NCI-H748 (cell line): ENCODE measurements around the gene DUSP7.
"Not testable (repeated sequence)": the region's sequence is repeated elsewhere in the genome, so short reads cannot be mapped to it uniquely, and the experiment has no call there.

Experiments
- DNase-seq: peaks from one replicate; lab custom pipeline; 2025; ENCODE audit not compliant: unreplicated experiment; lab: John Stamatoyannopoulos, UW

DUSP7 gene

GRCh38 chr3:52049503-52049902 lies 6.9 kb downstream of the DUSP7 start:
- DNase-seq, result no peak

GRCh38 chr3:52047295-52047960 lies 8.9 kb downstream of the DUSP7 start:
- DNase-seq, result no peak

GRCh38 chr3:52046902-52047239 lies 9.5 kb downstream of the DUSP7 start:
- no peak for DNase-seq

- no peak for DNase-seq
Measured at GRCh38 chr3:52046186-52046901, 10.0 kb downstream of the DUSP7 start.

- no peak for DNase-seq
Measured at GRCh38 chr3:52044869-52045619, 11.3 kb downstream of the DUSP7 start.

- no peak for DNase-seq
Measured at GRCh38 chr3:52043750-52044149, 12.6 kb downstream of the DUSP7 start.

- not testable (repeated sequence) for DNase-seq
Measured at GRCh38 chr3:52043039-52043438, 13.3 kb downstream of the DUSP7 start.

GRCh38 chr3:52041118-52041731 lies 15.1 kb downstream of the DUSP7 start:
- no peak for DNase-seq

- no peak for DNase-seq
Measured at GRCh38 chr3:52040600-52040999, 15.8 kb downstream of the DUSP7 start.

- DNase-seq, result peak; percentile 18
Measured at GRCh38 chr3:52039846-52040245, 16.5 kb downstream of the DUSP7 start.

- no peak for DNase-seq
Measured at GRCh38 chr3:52039426-52039825, 16.9 kb downstream of the DUSP7 start.

GRCh38 chr3:52038227-52038626 lies 18.1 kb downstream of the DUSP7 start:
- DNase-seq, result no peak

- DNase-seq, result no peak
Measured at GRCh38 chr3:52037291-52037690, 19.1 kb downstream of the DUSP7 start.

- DNase-seq, result no peak
Measured at GRCh38 chr3:52036829-52037228, 19.5 kb downstream of the DUSP7 start.

GRCh38 chr3:52036222-52036694 lies 20.1 kb downstream of the DUSP7 start:
- DNase-seq, result no peak

- no peak for DNase-seq
Measured at GRCh38 chr3:52034651-52035050, 21.7 kb downstream of the DUSP7 start.

- DNase-seq, result no peak
Measured at GRCh38 chr3:52034212-52034611, 22.2 kb downstream of the DUSP7 start.

- DNase-seq, result not testable (repeated sequence)
Measured at GRCh38 chr3:52033748-52034147, 22.6 kb downstream of the DUSP7 start.

- no peak for DNase-seq
Measured at GRCh38 chr3:52032702-52033408, 23.5 kb downstream of the DUSP7 start.

GRCh38 chr3:52031896-52032295 lies 24.5 kb downstream of the DUSP7 start:
- DNase-seq, result no peak
